GM23338 (cell line): ENCODE measurements around the gene KREMEN2. TPM values are rescaled to one million over a fixed set of nuclear protein-coding genes. Genes with fewer than 3 reads are reported as not detected.

Experiments
- ATAC-seq: fragments of 200-7000 bp; cut with Tn5 transposase; 3 replicates; pipeline ENCODE4 v1.9.1; 2020
- DNase-seq: peaks from one replicate; pipeline ENCODE4 v3.0.0-alpha.2; 2015; ENCODE audit warnings: low spot score
- H2AFZ ChIP-seq: fragments of 200-600 bp; sonication (generic); 2 replicates; pipeline ENCODE4 v1.8.0; 2016; ENCODE audit warnings: antibody characterized with exemption, mild to moderate bottlenecking, moderate library complexity
- H3F3A ChIP-seq: fragments of 200-600 bp; sonication (generic); replicated peaks from 2 replicates; pipeline ENCODE4 v1.8.0; 2017; ENCODE audit warnings: antibody characterized with exemption, mixed run types, low read depth
- H3K27ac ChIP-seq: fragments of 200-600 bp; sonication (generic); 2 replicates; pipeline ENCODE4 v1.6.1; 2016; ENCODE audit warnings: low read depth
- H3K27me3 ChIP-seq: fragments of 200-600 bp; sonication (generic); 2 replicates; pipeline ENCODE4 v1.8.0; 2016; ENCODE audit warnings: mild to moderate bottlenecking, mixed run types, moderate library complexity; ENCODE audit not compliant: insufficient read depth
- H3K36me3 ChIP-seq: fragments of 200-600 bp; sonication (generic); 2 replicates; pipeline ENCODE4 v1.8.0; 2016; ENCODE audit warnings: mild to moderate bottlenecking; ENCODE audit not compliant: insufficient read depth
- H3K4me1 ChIP-seq: fragments of 200-600 bp; sonication (generic); 2 replicates; pipeline ENCODE4 v1.8.0; 2016; ENCODE audit warnings: mild to moderate bottlenecking, moderate library complexity; ENCODE audit not compliant: insufficient read depth
- H3K4me2 ChIP-seq: fragments of 200-600 bp; sonication (generic); 2 replicates; pipeline ENCODE4 v1.7.1; 2017; ENCODE audit warnings: mixed run types
- H3K4me3 ChIP-seq: fragments of 200-600 bp; sonication (generic); 2 replicates; pipeline ENCODE4 v1.6.1; 2016; ENCODE audit warnings: mixed run types
- H3K79me2 ChIP-seq: fragments of 200-600 bp; sonication (generic); replicated peaks from 2 replicates; pipeline ENCODE4 v1.8.0; 2017; ENCODE audit warnings: mild to moderate bottlenecking; ENCODE audit not compliant: insufficient read depth
- H3K9me2 ChIP-seq: fragments of 200-600 bp; sonication (generic); 2 replicates; pipeline ENCODE4 v1.8.0; 2017; ENCODE audit not compliant: insufficient read depth
- H4K20me1 ChIP-seq: fragments of 200-600 bp; sonication (generic); replicated peaks from 2 replicates; pipeline ENCODE4 v1.8.0; 2017; ENCODE audit warnings: mild to moderate bottlenecking; ENCODE audit not compliant: insufficient read depth
- H3K27ac Mint-ChIP-seq: 2 replicates; pipeline ENCODE4 v1.8.0; 2020; ENCODE audit warnings: inconsistent platforms, mild to moderate bottlenecking, moderate library complexity, mixed read lengths
- H3K27me3 Mint-ChIP-seq: 3 replicates; pipeline ENCODE4 v1.8.0; 2022; ENCODE audit warnings: low read depth, mild to moderate bottlenecking, moderate library complexity, mixed read lengths, inconsistent platforms; ENCODE audit not compliant: insufficient read depth, poor library complexity
- H3K36me3 Mint-ChIP-seq: 3 replicates; pipeline ENCODE4 v1.8.0; 2021; ENCODE audit warnings: low read depth, mild to moderate bottlenecking, inconsistent platforms, moderate library complexity, mixed read lengths
- H3K4me1 Mint-ChIP-seq: 3 replicates; pipeline ENCODE4 v1.8.0; 2020; ENCODE audit warnings: mild to moderate bottlenecking, inconsistent platforms, mixed read lengths
- H3K4me3 Mint-ChIP-seq: 3 replicates; pipeline ENCODE4 v1.8.0; 2021; ENCODE audit warnings: moderate library complexity, mild to moderate bottlenecking, inconsistent platforms, mixed read lengths
- H3K9me3 Mint-ChIP-seq: 3 replicates; pipeline ENCODE4 v1.8.0; 2020; ENCODE audit warnings: moderate library complexity, mild to moderate bottlenecking, inconsistent platforms, mixed read lengths
- CREB1 ChIP-seq: fragments of 250-450 bp; sonication (Bioruptor Pico); IDR thresholded peaks from 2 replicates; pipeline ENCODE4 v1.5.0; 2020; ENCODE audit warnings: low read depth, mild to moderate bottlenecking, moderate library complexity
- EZH2 ChIP-seq: fragments of 200-600 bp; sonication (generic); IDR thresholded peaks from one replicate; pipeline ENCODE4 v1.8.0; 2017; ENCODE audit warnings: antibody characterized with exemption, mild to moderate bottlenecking, low read depth; ENCODE audit not compliant: unreplicated experiment
- EZH2phosphoT487 ChIP-seq: fragments of 200-600 bp; sonication (generic); IDR thresholded peaks from one replicate; pipeline ENCODE4 v1.8.1; 2018; ENCODE audit warnings: antibody characterized with exemption; ENCODE audit not compliant: unreplicated experiment
- JUNB ChIP-seq: IDR thresholded peaks from one replicate; pipeline ENCODE4 v1.6.1; 2016; ENCODE audit warnings: antibody characterized with exemption; ENCODE audit not compliant: unreplicated experiment
- NANOG ChIP-seq: IDR thresholded peaks from 2 replicates; pipeline ENCODE4 v1.6.1; 2016; ENCODE audit warnings: antibody characterized with exemption, borderline replicate concordance
- POLR2AphosphoS5 ChIP-seq: IDR thresholded peaks from 2 replicates; pipeline ENCODE4 v1.6.1; 2016; ENCODE audit warnings: antibody characterized with exemption, low read depth
- REST ChIP-seq: IDR thresholded peaks from one replicate; pipeline ENCODE4 v1.6.1; 2018; ENCODE audit warnings: antibody characterized with exemption; ENCODE audit not compliant: unreplicated experiment
- STAT1 ChIP-seq: IDR thresholded peaks from one replicate; pipeline ENCODE4 v1.6.1; 2016; ENCODE audit warnings: antibody characterized with exemption; ENCODE audit not compliant: unreplicated experiment
- ZNF114 ChIP-seq: fragments of 250-450 bp; sonication (Bioruptor Pico); IDR thresholded peaks from 2 replicates; pipeline ENCODE4 v1.5.0; 2020; ENCODE audit warnings: mild to moderate bottlenecking, moderate library complexity
- ZNF331 ChIP-seq: fragments of 250-450 bp; sonication (Bioruptor Pico); IDR thresholded peaks from 2 replicates; pipeline ENCODE4 v1.5.0; 2020; ENCODE audit warnings: low read depth, mild to moderate bottlenecking, moderate library complexity
- polyA plus RNA-seq: library from polyadenylated mRNA; unstranded; fragments of >200 nt; fragmentation: Nextera tagmentation; extraction: Ambion mirVana; gene quantifications from 2 replicates; pipeline ENCODE4 v1.2.1, GENCODE V29; 2016
- total RNA-seq: library from RNA; depleted of rRNA; stranded (reverse); fragments of >200 nt; shearing (Covaris generic); gene quantifications from 2 replicates; pipeline ENCODE4 v1.2.3, GENCODE V29; 2014
- TF ChIP-seq, protein P1 (sequence below): fragments of 250-450 bp; sonication (Bioruptor Pico); IDR thresholded peaks from 2 replicates; pipeline ENCODE4 v1.5.0; 2020; ENCODE audit warnings: mild to moderate bottlenecking, moderate library complexity
- TF ChIP-seq, protein P2 (sequence below), 2 experiments: fragments of 200-600 bp in 1 of 2; sonication (generic) in 1 of 2; conservative IDR thresholded peaks; 2 replicates each; pipeline versions ENCODE4 v1.5.1 to v1.6.1; 2016 to 2017; ENCODE audit warnings: antibody characterized with exemption in 2 of 2, low read depth in 2 of 2, mild to moderate bottlenecking in 2 of 2, moderate library complexity in 1 of 2
- TF ChIP-seq, protein P3 (sequence below): IDR thresholded peaks from 2 replicates; pipeline ENCODE4 v1.6.1; 2016; ENCODE audit warnings: antibody characterized with exemption

KREMEN2 gene
- total and polyA plus RNA-seq, 2 experiments from 2014 or later, result 4.9 to 16.1 TPM

GRCh38 chr16:2942045-2942444 lies 22.0 kb upstream of the KREMEN2 start:
- no peaks in the 10 kb centered on the region for H3K27me3 ChIP-seq
- ATAC-seq, result no peak
- H3K4me3 ChIP-seq, result no peak overlapping the region
- no peaks in the 10 kb centered on the region for H3K36me3 ChIP-seq
- H4K20me1 ChIP-seq, result no peaks in the 10 kb centered on the region
- H3K9me2 ChIP-seq, result no peaks in the 10 kb centered on the region
- H3K36me3 Mint-ChIP-seq, result peaks cover 15% of the 10 kb centered on the region; the same call in 2 of the 3 replicates
- no peaks in the 10 kb centered on the region for H3K79me2 ChIP-seq
- H3F3A ChIP-seq, result no peaks in the 10 kb centered on the region
- H3K27ac Mint-ChIP-seq, result no peak overlapping the region
- H3K27me3 Mint-ChIP-seq, result no peaks in the 10 kb centered on the region
- H3K27ac ChIP-seq, result no peak overlapping the region
- H3K9me3 Mint-ChIP-seq, result no peaks in the 10 kb centered on the region; the same call in 2 of the 3 replicates
- no peak overlapping the region for H3K4me3 Mint-ChIP-seq
- no peaks in the 10 kb centered on the region for H3K4me1 ChIP-seq
- TF ChIP-seq JUNB, result no peak
- TF ChIP-seq ZNF331, result no peak
- TF ChIP-seq EZH2, result no peak
- TF ChIP-seq, protein P1, sequence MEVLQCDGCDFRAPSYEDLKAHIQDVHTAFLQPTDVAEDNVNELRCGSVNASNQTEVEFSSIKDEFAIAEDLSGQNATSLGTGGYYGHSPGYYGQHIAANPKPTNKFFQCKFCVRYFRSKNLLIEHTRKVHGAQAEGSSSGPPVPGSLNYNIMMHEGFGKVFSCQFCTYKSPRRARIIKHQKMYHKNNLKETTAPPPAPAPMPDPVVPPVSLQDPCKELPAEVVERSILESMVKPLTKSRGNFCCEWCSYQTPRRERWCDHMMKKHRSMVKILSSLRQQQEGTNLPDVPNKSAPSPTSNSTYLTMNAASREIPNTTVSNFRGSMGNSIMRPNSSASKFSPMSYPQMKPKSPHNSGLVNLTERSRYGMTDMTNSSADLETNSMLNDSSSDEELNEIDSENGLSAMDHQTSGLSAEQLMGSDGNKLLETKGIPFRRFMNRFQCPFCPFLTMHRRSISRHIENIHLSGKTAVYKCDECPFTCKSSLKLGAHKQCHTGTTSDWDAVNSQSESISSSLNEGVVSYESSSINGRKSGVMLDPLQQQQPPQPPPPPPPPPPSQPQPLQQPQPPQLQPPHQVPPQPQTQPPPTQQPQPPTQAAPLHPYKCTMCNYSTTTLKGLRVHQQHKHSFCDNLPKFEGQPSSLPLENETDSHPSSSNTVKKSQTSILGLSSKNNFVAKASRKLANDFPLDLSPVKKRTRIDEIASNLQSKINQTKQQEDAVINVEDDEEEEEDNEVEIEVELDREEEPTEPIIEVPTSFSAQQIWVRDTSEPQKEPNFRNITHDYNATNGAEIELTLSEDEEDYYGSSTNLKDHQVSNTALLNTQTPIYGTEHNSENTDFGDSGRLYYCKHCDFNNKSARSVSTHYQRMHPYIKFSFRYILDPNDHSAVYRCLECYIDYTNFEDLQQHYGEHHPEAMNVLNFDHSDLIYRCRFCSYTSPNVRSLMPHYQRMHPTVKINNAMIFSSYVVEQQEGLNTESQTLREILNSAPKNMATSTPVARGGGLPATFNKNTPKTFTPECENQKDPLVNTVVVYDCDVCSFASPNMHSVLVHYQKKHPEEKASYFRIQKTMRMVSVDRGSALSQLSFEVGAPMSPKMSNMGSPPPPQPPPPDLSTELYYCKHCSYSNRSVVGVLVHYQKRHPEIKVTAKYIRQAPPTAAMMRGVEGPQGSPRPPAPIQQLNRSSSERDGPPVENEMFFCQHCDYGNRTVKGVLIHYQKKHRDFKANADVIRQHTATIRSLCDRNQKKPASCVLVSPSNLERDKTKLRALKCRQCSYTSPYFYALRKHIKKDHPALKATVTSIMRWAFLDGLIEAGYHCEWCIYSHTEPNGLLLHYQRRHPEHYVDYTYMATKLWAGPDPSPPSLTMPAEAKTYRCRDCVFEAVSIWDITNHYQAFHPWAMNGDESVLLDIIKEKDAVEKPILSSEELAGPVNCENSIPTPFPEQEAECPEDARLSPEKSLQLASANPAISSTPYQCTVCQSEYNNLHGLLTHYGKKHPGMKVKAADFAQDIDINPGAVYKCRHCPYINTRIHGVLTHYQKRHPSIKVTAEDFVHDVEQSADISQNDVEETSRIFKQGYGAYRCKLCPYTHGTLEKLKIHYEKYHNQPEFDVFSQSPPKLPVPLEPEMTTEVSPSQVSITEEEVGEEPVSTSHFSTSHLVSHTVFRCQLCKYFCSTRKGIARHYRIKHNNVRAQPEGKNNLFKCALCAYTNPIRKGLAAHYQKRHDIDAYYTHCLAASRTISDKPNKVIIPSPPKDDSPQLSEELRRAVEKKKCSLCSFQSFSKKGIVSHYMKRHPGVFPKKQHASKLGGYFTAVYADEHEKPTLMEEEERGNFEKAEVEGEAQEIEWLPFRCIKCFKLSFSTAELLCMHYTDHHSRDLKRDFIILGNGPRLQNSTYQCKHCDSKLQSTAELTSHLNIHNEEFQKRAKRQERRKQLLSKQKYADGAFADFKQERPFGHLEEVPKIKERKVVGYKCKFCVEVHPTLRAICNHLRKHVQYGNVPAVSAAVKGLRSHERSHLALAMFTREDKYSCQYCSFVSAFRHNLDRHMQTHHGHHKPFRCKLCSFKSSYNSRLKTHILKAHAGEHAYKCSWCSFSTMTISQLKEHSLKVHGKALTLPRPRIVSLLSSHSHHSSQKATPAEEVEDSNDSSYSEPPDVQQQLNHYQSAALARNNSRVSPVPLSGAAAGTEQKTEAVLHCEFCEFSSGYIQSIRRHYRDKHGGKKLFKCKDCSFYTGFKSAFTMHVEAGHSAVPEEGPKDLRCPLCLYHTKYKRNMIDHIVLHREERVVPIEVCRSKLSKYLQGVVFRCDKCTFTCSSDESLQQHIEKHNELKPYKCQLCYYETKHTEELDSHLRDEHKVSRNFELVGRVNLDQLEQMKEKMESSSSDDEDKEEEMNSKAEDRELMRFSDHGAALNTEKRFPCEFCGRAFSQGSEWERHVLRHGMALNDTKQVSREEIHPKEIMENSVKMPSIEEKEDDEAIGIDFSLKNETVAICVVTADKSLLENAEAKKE, result no peak
- no peak for TF ChIP-seq EZH2phosphoT487
- TF ChIP-seq NANOG, result no peak
- TF ChIP-seq CREB1 (CRISPR knock-in tag), result no peak
- TF ChIP-seq POLR2AphosphoS5, result no peak
- no peak for TF ChIP-seq ZNF114 (CRISPR knock-in tag)
- no peak for TF ChIP-seq STAT1
- TF ChIP-seq, protein P2, sequence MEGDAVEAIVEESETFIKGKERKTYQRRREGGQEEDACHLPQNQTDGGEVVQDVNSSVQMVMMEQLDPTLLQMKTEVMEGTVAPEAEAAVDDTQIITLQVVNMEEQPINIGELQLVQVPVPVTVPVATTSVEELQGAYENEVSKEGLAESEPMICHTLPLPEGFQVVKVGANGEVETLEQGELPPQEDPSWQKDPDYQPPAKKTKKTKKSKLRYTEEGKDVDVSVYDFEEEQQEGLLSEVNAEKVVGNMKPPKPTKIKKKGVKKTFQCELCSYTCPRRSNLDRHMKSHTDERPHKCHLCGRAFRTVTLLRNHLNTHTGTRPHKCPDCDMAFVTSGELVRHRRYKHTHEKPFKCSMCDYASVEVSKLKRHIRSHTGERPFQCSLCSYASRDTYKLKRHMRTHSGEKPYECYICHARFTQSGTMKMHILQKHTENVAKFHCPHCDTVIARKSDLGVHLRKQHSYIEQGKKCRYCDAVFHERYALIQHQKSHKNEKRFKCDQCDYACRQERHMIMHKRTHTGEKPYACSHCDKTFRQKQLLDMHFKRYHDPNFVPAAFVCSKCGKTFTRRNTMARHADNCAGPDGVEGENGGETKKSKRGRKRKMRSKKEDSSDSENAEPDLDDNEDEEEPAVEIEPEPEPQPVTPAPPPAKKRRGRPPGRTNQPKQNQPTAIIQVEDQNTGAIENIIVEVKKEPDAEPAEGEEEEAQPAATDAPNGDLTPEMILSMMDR (conservative IDR thresholded peaks at IDR 0.05; ENCODE audit: low read depth in 2 of 2), result no peak
- TF ChIP-seq, protein P3, sequence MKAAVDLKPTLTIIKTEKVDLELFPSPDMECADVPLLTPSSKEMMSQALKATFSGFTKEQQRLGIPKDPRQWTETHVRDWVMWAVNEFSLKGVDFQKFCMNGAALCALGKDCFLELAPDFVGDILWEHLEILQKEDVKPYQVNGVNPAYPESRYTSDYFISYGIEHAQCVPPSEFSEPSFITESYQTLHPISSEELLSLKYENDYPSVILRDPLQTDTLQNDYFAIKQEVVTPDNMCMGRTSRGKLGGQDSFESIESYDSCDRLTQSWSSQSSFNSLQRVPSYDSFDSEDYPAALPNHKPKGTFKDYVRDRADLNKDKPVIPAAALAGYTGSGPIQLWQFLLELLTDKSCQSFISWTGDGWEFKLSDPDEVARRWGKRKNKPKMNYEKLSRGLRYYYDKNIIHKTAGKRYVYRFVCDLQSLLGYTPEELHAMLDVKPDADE, result no peak
- no peak for TF ChIP-seq REST
- no peaks in the 10 kb centered on the region for H3K4me1 Mint-ChIP-seq
- no peak overlapping the region for H3K4me2 ChIP-seq
- H2AFZ ChIP-seq, result no peak overlapping the region
- DNase-seq, result no peak
